Measurements from ENCODE around the gene IPO4. TPM values are rescaled to one million over a fixed set of nuclear protein-coding genes. Genes with fewer than 3 reads are reported as not detected.

Gene IPO4
- total and polyA plus RNA-seq, 2 of the 4 experiments (the other 2 are of a cell fraction) = 37.6 to 39.4 TPM

DNA sequence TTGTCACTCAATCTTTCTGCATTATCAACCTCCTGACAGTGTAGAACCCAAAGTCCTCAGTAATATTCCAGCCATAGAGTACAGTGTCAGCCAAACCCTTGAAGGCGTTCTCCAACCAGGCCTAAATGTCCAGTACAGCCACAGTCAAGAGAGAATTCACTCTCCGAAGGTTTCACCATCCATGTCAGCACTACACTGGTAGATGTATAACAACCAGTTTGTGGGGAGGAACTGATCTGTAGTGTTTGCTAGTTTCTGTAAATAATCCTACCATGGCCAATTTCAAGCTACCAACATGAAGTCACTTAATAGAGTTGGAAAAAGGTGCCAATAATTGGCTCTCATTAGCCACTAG, 27.7 kb upstream of the IPO4 start:
- Histone ChIP-seq H3K18ac (ENCODE audit: low read depth, low read length) (no peak overlapping the region), H3K79me1 (ENCODE audit: low read depth in 1 of 2, low read length in 2 of 2) (peaks cover 16 to 66% of the 10 kb centered on the region in 2 experiments), H4K20me1 (ENCODE audit: insufficient read depth, low read length) (no peaks in the 10 kb centered on the region; the same call in 1 of the 2 replicates), H2AK9ac (replicated peaks; ENCODE audit: low read depth, low read length, poor library complexity) (peak overlapping the region; percentile 98), H3K27me3 (ENCODE audit: control insufficient read depth, insufficient read depth, low read length) (no peaks in the 10 kb centered on the region), H3K4me3 (ENCODE audit: insufficient read depth, low read depth, low read length) (no peak overlapping the region; the same call in 1 of the 2 replicates), H4K5ac (ENCODE audit: low read depth, low read length) (no peak overlapping the region), H3K14ac (replicated peaks; ENCODE audit: low read depth, low read length) (0 out of 2 replicates have a peak overlapping the region, but pooled peaks have one; percentile 21), H3K23ac (ENCODE audit: low read depth, low read length) (0 out of 2 replicates have a peak overlapping the region, but pooled peaks have one; percentile 14), H2BK120ac (ENCODE audit: low read depth, low read length) (no peak overlapping the region), H3K4me2 (ENCODE audit: low read depth, low read length) (peak overlapping the region; percentile 37), H2AK5ac (ENCODE audit: low read depth, low read length) (peak overlapping the region; percentile 39; the same call in 1 of the 2 replicates), H2BK15ac (ENCODE audit: low read depth, low read length) (no peak overlapping the region), H4K91ac (ENCODE audit: insufficient read depth, low read depth, low read length) (no peak overlapping the region), H3K9ac (ENCODE audit: low read depth, low read length) (no peak overlapping the region), H3K36me3 (ENCODE audit: control insufficient read depth, insufficient read depth, low read length) (peaks cover 9% of the 10 kb centered on the region), H3K9me3 (ENCODE audit: control insufficient read depth, insufficient read depth, low read length) (no peaks in the 10 kb centered on the region), H3K9me1 (ENCODE audit: insufficient read depth, low read length) (0 out of 2 replicates have a peak, but pooled peaks cover 12% of the 10 kb centered on the region), H2BK5ac (ENCODE audit: low read depth, low read length, poor library complexity, severe bottlenecking) (peak overlapping the region; percentile 4), H2BK20ac (ENCODE audit: low read depth, low read length) (no peak overlapping the region), H3K56ac (ENCODE audit: extremely low read depth, insufficient read depth, low read length) (no peak overlapping the region), H2AFZ (replicated peaks; ENCODE audit: low read length, poor library complexity) (no peak overlapping the region), H3K27ac (ENCODE audit: insufficient read depth, low read length) (no peak overlapping the region), H4K8ac (ENCODE audit: low read depth in 2 of 2, low read length in 2 of 2) (peak overlapping the region in 1 of 2 experiments; percentile 44; a peak in 1 of 4 replicates), H3K4ac (ENCODE audit: low read depth, low read length) (peak overlapping the region; percentile 42; the same call in 1 of the 2 replicates), H3K4me1 (ENCODE audit: control insufficient read depth, insufficient read depth, low read length) (peaks cover 2% of the 10 kb centered on the region)
- TF ChIP-seq RAD21 (IDR thresholded peaks at IDR 0.05; ENCODE audit: low read length) = no peak
- TF ChIP-seq RFX5 (IDR thresholded peaks at IDR 0.05; ENCODE audit: low read depth, low read length) = no peak
- no peak for TF ChIP-seq MAZ (IDR thresholded peaks at IDR 0.05; ENCODE audit: borderline replicate concordance, low read depth, low read length)
- no peak for TF ChIP-seq SMC3 (IDR thresholded peaks at IDR 0.05; ENCODE audit: low read depth, low read length)
- no peak for TF ChIP-seq MXI1 (IDR thresholded peaks at IDR 0.05; ENCODE audit: borderline replicate concordance, low read depth, low read length)
- TF ChIP-seq, protein P1, sequence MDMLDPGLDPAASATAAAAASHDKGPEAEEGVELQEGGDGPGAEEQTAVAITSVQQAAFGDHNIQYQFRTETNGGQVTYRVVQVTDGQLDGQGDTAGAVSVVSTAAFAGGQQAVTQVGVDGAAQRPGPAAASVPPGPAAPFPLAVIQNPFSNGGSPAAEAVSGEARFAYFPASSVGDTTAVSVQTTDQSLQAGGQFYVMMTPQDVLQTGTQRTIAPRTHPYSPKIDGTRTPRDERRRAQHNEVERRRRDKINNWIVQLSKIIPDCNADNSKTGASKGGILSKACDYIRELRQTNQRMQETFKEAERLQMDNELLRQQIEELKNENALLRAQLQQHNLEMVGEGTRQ (IDR thresholded peaks at IDR 0.05; ENCODE audit: low read depth, low read length) = no peak
- TF ChIP-seq, protein P2, sequence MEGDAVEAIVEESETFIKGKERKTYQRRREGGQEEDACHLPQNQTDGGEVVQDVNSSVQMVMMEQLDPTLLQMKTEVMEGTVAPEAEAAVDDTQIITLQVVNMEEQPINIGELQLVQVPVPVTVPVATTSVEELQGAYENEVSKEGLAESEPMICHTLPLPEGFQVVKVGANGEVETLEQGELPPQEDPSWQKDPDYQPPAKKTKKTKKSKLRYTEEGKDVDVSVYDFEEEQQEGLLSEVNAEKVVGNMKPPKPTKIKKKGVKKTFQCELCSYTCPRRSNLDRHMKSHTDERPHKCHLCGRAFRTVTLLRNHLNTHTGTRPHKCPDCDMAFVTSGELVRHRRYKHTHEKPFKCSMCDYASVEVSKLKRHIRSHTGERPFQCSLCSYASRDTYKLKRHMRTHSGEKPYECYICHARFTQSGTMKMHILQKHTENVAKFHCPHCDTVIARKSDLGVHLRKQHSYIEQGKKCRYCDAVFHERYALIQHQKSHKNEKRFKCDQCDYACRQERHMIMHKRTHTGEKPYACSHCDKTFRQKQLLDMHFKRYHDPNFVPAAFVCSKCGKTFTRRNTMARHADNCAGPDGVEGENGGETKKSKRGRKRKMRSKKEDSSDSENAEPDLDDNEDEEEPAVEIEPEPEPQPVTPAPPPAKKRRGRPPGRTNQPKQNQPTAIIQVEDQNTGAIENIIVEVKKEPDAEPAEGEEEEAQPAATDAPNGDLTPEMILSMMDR (conservative IDR thresholded peaks at IDR 0.05; ENCODE audit: low read depth, low read length) = no peak
- dilution Hi-C loops (cut with HindIII; ENCODE audit: low sequenced_read_pairs, unreplicated experiment) = no loop called here
- WGBS, 2 experiments (ENCODE audit: extremely low coverage in 2 of 2, insufficient read length in 1 of 2) = no CpG with 5 or more reads among the region's 2 CpGs
- no peak for ATAC-seq (ENCODE audit: low read depth)
- DNase-seq = no peak
- BruUV-seq (replicated peaks) = no TSS peak
- intact Hi-C loops (cut with micrococcal nuclease) = loop anchor here (1.0 to 10.0 kb wide), 3 partner anchors 16 to 218 kb away; partner anchors contain the start of genes GMPR2 and NEDD8
- in situ Hi-C loops (cut with MboI; ENCODE audit: low sequenced_read_pairs) = no loop called here
- POLR2A ChIA-PET (ENCODE audit: unreplicated experiment) = no interaction called here
- CTCF ChIA-PET = interaction anchor here (1.8 kb wide), 1 partner anchor 12 kb away, joined by 7 read pairs; no protein-coding TSS in a partner anchor
